ENCODE results near the gene CDYL2.

GRCh38 chr16:80743273-80743672, 61.1 kb downstream of the CDYL2 start:
- TF ChIP-seq CTCF (IDR thresholded peaks at IDR 0.05; ENCODE audit: poor library complexity, severe bottlenecking) (no peak), POLR2AphosphoS5 (IDR thresholded peaks at IDR 0.05) (no peak), MXI1 (conservative IDR thresholded peaks at IDR 0.05; ENCODE audit: poor library complexity, severe bottlenecking) (no peak), EP300 (conservative IDR thresholded peaks at IDR 0.05; ENCODE audit: poor library complexity, severe bottlenecking) (no peak), EZH2 (IDR thresholded peaks at IDR 0.05; ENCODE audit: borderline replicate concordance, insufficient read depth, low read length, poor library complexity, severe bottlenecking) (no peak)
